Embryonic facial prominence (tissue), 1 donor: ENCODE results near the gene JAG2.

Experiments
- DNase-seq: peaks from one replicate; pipeline ENCODE4 v3.0.0-alpha.2; 2016; ENCODE audit errors: extremely low spot score

JAG2 gene

DNA sequence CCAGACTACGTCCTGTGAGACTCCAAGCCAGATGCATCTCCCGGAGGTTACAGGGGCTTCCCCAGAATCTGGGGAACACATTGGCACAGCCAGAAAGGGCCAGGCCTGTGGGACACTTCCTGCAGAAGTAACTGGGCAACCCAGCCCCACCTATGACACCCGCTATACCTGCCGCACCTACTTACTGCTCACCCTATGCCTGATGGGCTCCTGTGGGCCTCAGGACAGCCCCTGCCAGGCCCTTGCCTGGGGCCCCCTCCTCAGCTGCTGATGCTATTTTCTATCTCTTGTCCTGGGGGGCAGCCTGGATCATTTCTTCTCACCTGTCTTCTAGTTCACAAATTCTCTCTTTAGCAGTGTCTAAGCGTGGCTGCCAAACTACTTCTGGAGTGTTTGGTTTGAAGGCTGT is 28.7 kb downstream of the JAG2 start:
- no peak for DNase-seq

DNA sequence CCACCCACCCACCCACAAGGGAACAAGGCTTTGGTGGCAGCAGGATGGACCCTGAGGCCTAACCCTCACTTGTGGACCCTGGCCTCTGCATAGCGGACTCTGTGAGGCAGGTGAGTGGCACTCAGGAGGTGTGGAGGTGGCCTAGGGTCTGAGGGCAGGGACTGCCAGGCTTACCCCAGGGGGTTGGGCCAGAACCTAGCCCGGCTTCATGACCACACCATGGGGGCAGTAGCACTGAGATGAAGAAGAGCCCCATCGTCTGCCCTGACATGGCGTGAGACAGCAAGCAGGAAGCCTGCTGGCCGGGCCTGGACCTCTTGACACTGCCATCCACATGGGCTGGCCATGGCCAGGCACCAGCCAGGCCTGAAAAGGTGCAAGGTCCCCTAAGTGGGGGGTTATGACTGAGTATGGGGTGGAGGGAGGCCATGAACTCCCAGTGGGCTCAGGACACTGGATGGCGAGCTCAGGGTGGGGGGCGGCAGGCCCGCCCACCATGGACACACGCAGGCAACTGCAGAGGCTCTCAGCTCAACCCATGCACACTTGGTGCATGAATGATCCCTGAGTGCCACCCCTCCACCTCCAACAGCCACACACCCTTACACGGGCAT is 29.3 kb downstream of the JAG2 start:
- DNase-seq = no peak

DNA sequence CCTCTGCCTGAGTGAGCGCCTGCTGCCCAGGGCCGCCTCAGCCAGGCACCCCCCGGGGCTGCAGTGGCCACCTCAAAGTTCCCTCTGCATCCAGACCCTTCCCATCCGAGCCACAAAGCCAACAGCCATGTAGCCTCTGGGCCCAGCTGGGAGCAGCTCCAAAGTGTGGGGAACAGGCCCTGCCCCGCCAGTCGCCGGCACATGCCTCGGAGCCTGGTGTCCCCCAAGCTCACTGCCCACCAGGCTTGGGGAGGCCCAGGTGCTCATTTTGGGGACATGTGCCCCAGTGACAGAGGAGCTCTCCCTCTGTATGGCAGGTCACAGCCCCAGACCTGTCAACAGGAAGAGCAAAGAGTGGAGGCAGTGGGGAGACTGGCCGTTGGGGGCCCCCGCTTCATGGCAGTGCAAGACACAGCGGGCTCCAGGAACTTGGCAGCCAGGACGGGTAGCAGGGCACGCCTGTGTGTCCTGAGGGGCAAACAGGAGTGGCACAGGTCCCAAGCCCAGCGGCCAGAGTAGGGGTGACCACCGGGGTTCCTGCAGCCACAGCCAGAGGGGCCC is 29.9 kb downstream of the JAG2 start:
- no peak for DNase-seq

DNA sequence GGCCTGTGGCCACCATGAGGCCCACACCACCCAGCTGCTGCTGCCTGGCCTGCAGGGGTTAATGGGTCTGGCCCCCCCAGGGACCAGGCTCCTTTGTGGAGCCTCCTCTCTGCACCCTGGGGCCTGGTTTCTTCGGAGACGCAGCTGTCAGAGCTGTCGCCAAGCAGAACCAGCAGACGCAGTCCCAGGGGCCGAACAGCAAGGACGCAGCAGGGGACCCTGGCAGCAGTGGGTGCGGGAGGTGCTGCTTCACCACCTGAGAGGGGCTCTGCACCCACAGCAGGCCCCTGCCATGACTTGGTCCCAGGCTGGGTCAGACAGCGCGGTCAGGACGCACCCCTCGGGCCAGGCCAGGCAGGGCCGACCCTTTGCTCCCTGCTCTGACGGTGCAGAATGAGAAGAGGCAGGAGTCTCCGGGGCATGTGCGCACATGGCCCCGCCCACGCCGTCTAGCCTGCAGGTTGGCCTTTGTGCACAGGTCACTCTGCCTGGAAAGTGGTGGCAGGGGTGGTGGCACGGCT is 30.5 kb downstream of the JAG2 start:
- DNase-seq = no peak

DNA sequence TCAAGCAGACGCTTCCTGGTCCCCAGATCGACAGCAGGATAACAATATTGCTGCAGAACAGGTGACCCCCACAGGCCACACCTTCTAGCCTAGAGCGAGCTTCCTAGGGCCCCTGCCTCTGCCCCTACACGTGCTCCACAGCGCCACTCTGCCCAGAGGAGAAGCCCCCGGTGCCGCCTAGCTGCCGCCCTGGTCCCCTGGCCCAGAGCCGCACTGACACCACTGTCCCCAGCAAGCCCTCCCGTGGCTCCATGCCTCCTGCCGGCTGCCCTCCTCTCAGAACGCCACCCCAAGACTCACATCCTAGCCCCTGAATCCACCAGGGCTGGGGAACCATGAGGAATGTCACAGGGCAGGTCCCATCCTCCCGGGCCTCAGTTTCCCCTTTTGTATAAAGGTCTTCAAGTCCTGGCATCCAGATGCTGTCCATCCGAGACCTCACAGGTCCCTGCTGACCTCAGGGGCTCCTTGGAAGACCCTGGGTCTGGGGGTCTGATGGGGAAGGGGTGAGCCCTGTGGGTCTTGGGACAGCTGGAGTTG is 31.0 kb downstream of the JAG2 start:
- no peak for DNase-seq

DNA sequence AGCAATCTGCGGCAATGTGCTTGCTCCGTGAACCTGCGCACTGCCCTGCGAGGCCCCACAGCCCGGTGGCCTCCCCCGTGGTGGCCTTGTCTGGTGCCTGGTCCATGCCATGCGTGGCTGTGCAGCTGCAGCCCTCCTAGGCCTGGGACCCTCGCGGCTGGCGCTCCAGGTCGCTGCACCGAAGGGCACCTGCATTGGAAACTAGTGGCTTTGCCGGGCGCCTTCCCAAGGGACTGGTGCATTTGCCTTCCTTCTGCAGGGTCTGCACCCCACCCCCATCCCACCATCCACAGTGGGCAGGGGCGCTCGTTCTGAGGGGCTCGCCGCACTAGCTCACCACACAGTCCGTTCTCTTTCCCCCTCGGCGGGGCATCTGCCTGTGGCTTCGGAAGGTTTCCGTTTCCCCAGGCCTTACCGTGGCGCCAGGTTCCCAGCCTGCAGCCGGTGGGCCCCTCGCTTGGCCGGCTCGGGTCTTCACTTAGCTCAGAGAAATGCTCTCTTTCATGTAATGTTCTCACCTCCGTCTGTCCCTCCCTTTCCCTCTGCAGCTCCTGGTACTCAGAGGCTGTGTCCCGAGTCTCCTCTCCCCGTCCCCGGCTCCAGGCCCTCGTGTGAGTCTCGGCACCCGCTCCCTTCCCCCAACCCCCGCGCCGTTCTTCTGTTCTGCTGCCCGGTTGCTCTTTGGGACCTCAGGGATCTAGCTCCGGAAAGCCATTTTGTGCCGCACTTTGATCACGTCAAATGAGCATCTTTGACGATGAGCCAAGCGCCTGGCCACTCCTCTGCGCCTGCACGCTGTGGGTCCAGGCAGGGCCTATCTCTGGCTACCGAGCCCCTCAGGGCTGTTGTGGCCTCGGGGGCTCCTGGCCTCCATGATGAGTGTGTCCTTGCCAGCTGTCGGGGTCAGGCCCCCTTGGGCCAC is 31.9 kb downstream of the JAG2 start:
- no peak for DNase-seq

DNA sequence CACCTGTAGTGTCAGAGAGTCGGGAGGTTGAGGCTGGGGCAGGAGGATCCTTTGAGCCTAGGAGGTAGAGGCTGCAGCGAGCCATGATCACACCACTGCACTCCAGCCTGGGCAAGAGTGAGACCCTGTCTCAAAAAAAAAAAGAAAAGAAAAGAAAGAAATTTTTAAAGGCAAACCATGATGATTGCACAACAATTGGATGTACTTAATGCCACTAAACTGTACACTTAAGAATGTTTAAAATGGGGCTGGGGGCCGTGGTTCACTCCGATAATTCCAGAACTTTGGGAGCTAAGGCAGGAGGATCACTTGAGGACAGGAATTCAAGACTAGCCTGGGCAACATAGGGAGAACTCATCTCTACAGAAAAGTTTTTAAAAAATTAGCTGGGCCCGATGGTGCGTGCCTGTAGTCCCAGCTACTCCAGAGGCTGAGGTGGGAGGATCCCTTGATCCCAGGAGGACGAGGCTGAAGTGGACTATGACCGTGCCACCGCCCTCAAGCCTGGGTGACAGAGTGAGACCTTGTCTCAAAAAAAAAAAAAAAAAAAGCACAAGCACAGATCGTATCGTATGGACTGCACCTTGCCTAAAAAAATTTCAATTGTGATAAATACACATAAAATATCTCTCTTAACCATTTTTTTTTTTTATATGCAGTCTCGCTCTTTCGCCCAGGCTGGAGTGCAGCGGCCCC is 32.7 kb downstream of the JAG2 start:
- DNase-seq = no peak

DNA sequence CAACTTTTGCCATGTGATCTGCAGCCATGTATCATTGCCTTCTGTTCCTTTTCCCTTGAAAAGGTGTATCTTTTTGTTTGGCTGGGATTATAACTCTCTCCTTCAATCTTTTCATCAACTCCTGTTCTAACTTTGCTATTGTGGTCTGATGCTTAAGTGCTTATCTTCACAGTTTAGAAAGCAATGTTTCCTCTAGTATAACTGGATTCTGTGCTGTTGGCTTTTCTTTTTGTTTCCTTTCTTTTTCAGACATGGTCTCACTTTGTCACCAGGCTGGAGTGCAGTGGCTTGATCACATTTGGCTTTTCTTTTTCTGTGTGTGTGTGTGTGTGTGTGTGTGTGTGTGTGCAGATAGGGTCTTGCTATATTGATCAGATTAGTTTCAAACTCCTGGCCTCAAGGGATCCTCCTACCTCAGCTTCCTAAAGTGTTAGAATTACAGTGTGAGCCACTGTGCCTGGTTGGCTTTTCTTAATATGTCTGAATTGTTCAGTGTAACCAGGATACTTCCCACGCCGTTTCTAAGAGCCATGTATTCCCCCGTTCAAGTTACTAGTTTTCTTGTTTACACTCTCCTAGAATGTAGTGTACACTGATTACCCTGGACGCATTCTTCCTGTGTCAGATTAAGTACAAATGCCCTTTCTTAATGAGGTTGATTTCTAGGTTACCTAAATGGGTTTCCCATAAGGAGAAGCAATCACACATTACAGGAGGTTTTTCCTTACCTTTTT is 35.5 kb downstream of the JAG2 start:
- no peak for DNase-seq

DNA sequence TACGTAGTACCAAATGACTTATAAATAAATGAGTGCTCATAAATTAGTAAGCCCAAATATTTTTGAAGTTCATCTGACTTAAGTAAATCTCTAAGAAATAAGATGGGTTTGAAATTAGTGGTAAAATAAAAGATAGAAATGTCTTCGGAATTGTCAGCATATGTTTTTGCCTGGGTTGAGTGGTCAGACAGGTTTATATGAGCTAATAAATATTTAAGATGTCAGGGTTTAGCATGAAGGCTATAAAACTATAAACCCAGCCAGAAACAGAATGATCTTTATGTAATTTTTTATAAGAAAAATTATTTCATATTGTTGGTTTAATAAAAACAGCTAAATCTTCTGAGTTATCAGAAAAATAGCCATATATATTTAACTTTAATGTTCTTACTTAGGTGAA is 37.3 kb downstream of the JAG2 start:
- DNase-seq = no peak

DNA sequence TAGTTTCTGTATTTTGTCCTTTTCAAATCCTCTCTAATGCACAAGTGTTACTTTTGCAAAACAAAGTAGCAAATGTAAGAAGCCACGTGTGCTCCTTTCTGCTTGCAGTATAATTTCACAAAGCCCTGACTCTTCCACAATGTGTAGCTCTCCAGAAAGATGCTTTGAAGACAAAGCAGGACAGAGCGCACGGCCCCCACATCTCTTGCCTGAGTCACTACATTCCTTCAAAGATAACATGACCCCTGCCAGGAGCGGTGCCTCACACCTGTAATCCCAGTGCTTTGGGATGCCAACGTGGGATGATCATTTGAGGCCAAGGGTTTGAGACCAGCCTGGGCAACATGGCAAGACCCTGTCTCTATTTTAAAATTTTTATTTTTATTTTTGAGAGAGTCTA is 40.5 kb downstream of the JAG2 start:
- no peak for DNase-seq

DNA sequence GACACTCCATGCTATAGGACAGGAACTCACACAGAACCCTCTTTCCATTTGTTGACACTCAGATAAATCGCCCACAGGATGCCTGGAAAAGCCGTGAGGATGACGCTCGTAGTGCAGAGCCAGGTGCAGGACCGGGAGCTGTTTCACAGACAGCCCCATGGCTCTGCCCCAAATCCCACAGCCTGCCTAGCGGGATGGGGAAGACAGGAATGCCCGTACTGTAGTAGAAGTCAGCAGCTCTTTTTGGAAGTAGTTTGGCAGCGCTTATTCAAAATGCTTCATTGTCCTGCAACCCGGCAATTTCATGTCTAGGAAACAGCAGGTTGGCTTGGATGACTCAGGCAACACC is 41.6 kb downstream of the JAG2 start:
- DNase-seq = no peak

DNA sequence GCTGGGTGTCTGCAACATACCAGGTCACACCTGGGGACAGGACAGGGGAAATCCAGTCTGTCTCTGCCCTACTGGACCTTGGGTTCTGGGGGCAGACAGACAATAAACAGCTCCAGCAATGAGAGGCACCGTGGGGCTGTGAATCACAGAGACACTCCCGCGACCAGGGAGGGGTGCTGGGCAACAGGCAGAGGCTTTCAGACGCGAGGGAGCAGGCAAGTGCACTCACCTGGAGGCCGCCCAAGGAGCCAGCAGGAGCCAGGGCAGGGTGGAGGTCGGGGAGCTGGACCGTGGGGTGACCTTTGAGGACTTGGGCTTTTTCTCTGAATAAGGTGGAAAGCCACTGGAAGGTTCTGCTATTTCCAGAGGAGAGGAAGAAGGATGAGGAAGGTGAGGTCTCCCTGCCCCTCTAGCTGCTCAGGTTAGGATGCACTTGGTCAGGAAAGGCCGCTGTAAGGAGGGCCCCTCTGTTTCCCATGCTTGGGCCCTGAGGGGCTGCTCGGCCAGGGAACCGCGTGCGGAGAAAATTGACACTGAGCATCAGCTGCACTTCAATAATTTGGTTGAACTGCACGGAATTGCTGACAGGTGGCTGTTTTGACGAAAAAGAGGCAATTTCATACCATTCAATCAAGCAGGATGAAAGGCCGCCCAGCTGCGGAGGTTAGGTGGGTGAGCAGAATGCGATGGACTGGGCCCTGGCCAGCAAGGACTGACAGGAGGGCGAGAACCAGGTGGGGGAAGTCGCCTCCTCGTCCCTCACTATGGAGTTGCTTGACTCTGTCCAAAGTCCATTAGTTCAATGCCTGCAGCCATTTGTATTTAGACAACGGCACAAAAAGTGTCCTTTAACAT is 42.2 kb downstream of the JAG2 start:
- no peak for DNase-seq

DNA sequence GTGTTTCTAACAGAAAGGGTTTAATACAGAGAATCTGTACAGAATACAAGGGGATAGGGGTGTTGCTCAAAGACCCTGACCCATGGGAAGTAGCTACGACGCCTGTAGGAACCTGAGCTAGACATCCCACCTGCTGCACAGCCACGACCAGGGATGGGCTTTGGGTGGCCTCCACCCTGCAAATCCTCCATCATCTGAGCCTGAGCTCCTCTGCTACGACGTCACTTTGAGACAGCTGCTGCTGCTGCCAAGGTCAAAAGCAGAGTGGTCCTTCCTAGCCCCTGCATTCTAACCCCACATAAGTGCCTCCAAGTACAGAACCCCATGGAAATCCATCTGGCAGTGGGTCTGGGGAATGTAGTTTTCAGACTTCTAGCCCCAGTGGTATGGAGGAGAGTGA is 43.8 kb downstream of the JAG2 start:
- DNase-seq = no peak

DNA sequence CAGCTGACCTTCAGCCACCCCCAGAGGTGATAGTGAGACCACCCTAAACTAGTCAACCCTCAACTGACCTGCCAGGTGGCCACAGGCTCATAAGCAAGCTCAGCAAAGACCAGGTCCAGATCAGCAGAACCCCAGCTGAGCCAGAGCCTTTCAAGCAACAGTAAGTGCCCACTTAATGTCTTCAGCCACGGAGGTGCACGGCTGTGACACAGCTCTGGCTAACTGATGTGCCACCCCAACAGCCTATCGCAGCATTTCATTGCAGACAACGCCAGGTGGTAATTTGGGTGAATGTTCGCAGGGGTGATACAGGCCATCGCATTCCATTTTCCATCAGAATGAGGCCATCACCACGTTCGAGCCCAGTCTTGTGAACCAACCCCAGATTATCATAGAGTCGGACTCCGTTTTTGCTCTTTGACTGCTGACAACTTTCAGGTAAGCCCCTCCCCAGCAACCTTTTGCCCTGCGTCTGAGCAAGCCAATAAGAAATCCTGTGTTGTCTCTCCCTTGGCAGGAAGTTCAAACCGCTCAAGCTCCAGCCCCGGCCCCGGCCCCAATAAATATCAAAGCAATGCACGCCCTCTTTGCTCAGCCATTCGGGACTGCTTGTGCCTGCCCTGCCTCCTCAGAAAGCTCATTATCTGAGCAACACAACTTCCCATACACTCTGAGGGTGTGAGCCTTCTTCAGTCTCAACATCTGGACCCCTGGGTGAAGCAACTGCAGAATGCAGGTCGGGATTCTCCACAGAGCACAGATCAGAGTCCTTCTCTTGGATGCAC is 44.4 kb downstream of the JAG2 start:
- no peak for DNase-seq

DNA sequence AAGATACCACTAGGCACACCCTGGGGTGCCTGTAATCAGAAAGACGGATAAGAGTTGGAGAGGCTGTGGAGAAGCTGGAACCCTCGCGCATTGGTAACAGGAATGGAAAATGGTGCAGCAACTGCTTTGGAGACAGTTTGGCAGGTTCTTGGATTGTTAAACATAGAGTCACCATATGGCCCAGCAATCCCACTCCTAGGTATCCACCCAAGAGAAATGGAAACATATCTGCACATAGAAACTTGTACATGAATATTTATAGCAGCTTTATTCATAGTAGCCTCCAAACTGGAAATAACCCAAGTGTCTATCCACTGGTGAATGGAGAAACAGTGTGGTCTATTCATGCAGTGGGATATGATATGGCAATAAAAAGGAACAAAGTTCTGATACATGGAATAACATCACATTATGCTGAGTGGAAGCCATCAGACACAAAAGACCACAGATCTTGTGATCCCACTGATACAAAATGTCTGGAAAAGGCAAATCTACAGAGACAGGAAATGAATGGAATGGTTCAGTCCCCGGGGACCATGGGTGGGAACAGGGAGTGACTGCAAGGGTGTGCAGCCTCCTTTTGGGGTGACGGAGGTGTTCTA is 45.4 kb downstream of the JAG2 start:
- no peak for DNase-seq

DNA sequence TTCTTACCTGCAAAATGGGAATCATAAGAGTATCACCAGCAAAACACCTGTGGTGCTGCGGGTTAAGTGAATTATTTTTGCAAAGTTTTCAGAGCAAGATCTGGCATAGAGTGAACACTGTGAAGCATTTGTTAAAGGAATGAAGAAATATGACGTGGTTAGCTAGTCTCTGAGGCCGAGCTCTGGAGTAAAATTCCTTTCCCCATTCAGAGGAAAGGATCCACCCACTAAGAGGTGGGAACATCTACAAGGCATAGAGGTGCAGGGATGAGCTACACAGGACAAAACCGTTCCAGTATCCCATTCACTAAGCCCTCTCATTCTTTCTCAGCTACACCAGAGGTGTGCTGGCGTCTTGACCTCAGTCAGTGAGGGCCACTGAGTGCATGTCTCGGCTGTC is 48.5 kb downstream of the JAG2 start:
- DNase-seq = no peak

DNA sequence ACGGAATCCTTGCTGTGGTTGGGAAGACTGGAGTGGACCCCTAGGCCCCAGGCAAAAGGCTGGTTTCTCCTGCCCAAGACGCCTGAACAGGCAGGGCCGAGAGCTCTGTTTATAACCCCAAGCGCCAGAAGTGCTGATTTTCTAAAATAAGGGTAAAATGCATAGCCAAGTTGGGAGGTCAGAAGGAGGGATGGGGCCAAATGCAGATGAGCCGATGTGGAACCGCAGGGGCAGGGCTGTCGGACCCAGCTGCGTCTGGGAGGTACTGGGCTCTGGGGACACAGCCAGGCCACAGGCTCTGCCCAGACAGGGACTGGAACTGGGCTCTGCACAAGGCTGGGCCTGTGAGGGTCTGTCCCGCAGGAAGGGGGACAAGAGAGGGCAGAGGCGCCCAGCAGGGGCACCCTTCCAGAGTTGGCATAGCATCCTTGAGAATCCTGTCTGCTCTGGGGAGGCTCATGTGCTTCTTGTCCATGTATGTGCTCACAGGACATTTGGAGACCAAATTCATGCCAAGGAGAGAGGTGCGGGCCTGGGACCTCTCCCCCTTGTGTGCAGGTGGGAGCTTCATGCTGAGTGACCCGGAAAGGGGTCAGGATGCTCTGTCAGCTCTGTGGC is 49.1 kb downstream of the JAG2 start:
- no peak for DNase-seq

DNA sequence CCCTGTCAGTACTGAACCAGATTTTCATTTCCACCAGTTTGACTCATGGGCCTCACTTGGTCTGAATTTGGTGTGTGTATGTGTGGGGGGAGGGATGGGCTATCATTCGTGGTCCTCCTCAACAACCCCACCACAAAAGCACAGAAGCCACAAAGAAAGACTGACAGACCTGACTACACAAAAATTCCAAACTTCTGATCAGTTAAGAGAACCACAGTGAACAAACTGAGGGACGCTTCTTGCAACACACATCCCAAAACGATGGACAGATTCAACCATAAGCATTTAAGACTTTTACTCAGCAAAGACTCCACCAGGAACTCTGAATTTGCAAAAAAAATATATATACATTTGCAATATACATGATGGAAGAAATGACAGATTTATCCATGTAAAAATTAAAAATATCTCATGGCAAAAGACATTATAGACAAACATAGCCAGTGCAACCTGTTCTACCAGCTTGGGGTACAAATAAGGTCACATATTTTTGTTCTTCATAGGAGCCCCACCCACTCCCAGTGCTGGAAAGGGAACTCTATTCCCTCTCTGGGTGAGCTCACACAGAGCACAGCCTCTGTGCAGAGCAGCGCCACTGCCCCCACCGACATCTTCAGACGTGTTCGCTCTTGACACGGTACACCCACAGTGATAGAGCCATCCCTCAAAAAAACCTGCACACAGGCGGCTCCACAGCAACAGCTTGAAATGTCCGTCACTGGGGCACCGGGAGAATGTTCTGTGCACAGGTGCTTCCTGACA is 49.7 kb downstream of the JAG2 start:
- DNase-seq = no peak
